ENCODE results near the gene ANGEL1.
A peak's percentile ranks its signal among the peaks of the same experiment; 100 is the strongest.

- no peak for TF ChIP-seq EZH2phosphoT487 (IDR thresholded peaks at IDR 0.05; ENCODE audit: borderline replicate concordance, low read depth, low read length)
- TF ChIP-seq, protein P1, sequence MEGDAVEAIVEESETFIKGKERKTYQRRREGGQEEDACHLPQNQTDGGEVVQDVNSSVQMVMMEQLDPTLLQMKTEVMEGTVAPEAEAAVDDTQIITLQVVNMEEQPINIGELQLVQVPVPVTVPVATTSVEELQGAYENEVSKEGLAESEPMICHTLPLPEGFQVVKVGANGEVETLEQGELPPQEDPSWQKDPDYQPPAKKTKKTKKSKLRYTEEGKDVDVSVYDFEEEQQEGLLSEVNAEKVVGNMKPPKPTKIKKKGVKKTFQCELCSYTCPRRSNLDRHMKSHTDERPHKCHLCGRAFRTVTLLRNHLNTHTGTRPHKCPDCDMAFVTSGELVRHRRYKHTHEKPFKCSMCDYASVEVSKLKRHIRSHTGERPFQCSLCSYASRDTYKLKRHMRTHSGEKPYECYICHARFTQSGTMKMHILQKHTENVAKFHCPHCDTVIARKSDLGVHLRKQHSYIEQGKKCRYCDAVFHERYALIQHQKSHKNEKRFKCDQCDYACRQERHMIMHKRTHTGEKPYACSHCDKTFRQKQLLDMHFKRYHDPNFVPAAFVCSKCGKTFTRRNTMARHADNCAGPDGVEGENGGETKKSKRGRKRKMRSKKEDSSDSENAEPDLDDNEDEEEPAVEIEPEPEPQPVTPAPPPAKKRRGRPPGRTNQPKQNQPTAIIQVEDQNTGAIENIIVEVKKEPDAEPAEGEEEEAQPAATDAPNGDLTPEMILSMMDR (conservative IDR thresholded peaks at IDR 0.05; ENCODE audit: low read length), result peak; percentile 82
Measured at GRCh38 chr14:76810953-76811400, 1.7 kb downstream of the ANGEL1 start.

Data from OCI-LY7 (cell line).